Kidney tubule cell (primary cell): ENCODE measurements around the gene ACTL6B.

Source experiments
- DNase-seq: peaks from one replicate; pipeline ENCODE4 v3.0.0-alpha.2; 2018; ENCODE audit warnings: low spot score

ACTL6B gene

GRCh38 chr7:100627238-100627549 is 29.1 kb downstream of the ACTL6B start:
- no peak for DNase-seq

GRCh38 chr7:100626530-100627237 is 29.6 kb downstream of the ACTL6B start:
- DNase-seq = peak; percentile 79

GRCh38 chr7:100626055-100626454 is 30.2 kb downstream of the ACTL6B start:
- no peak for DNase-seq

- no peak for DNase-seq
Observed at GRCh38 chr7:100623951-100624824, 32.1 kb downstream of the ACTL6B start.

- no peak for DNase-seq
Observed at GRCh38 chr7:100621554-100621953, 34.7 kb downstream of the ACTL6B start.

GRCh38 chr7:100620804-100621203 is 35.4 kb downstream of the ACTL6B start:
- no peak for DNase-seq

- DNase-seq = no peak
Observed at GRCh38 chr7:100620239-100620638, 36.0 kb downstream of the ACTL6B start.

GRCh38 chr7:100614308-100614861 is 41.9 kb downstream of the ACTL6B start:
- peak; percentile 34 for DNase-seq

- no peak for DNase-seq
Observed at GRCh38 chr7:100613412-100614175, 42.7 kb downstream of the ACTL6B start.

GRCh38 chr7:100612730-100613390 is 43.4 kb downstream of the ACTL6B start:
- DNase-seq = no peak

GRCh38 chr7:100611983-100612729 is 44.1 kb downstream of the ACTL6B start, which contains the start of gene MOSPD3:
Gene MOSPD3, plus strand, starts transcription at chr7:100612540. Its CDS starts 252 bp downstream, at chr7:100612792.
- peak; percentile 99 for DNase-seq

- no peak for DNase-seq
Observed at GRCh38 chr7:100609958-100610357, 46.3 kb downstream of the ACTL6B start.

GRCh38 chr7:100607111-100607510 is 49.1 kb downstream of the ACTL6B start:
- peak; percentile 66 for DNase-seq

- no peak for DNase-seq
Observed at GRCh38 chr7:100606313-100606712, 49.9 kb downstream of the ACTL6B start.

- DNase-seq = peak; percentile 49
Observed at GRCh38 chr7:100604976-100605911, 51.0 kb downstream of the ACTL6B start.

GRCh38 chr7:100604028-100604975 is 51.9 kb downstream of the ACTL6B start:
- DNase-seq = peak; percentile 67

GRCh38 chr7:100603726-100604027 is 52.6 kb downstream of the ACTL6B start:
- DNase-seq = no peak

- DNase-seq = no peak
Observed at GRCh38 chr7:100602889-100603725, 53.1 kb downstream of the ACTL6B start.
